ENCODE results near the gene NUBP2. TPM values are rescaled to one million over a fixed set of nuclear protein-coding genes. Genes with fewer than 3 reads are reported as not detected.

Gene NUBP2
- total RNA-seq, 1 experiment from 2014 or later, result 69.4 TPM

GRCh38 chr16:1740781-1741490 is 41.8 kb upstream of the NUBP2 start:
- H3K27ac Mint-ChIP-seq, result no peak overlapping the region
- H3K4me1 Mint-ChIP-seq, result no peaks in the 10 kb centered on the region
- no peak overlapping the region for H3K4me3 Mint-ChIP-seq

More at GRCh38 chr16:1740781-1741490, 41.8 kb upstream of the NUBP2 start:
- H3K4ac ChIP-seq (ENCODE audit: low read depth, low read length), result no peak overlapping the region
- no peak overlapping the region for H3K9ac ChIP-seq (ENCODE audit: extremely low read depth, insufficient read length, low read length)
- no peak overlapping the region for H2BK15ac ChIP-seq (ENCODE audit: low read depth, low read length)
- no peak overlapping the region for H2BK5ac ChIP-seq (ENCODE audit: insufficient read length, low read length)
- no peaks in the 10 kb centered on the region for H3K23me2 ChIP-seq (ENCODE audit: insufficient read length, low read depth, low read length, poor library complexity, severe bottlenecking)
- H2BK120ac ChIP-seq (ENCODE audit: low read depth, low read length, poor library complexity, severe bottlenecking), result no peak overlapping the region
- no peak overlapping the region for H2BK12ac ChIP-seq (ENCODE audit: insufficient read length, low read depth, low read length)
- Mint-ChIP-seq H3K9me3 (no peaks in the 10 kb centered on the region), H3K27me3 (ENCODE audit: low read depth) (no peaks in the 10 kb centered on the region; the same call in 1 of the 2 replicates), H3K36me3 (ENCODE audit: insufficient read depth in 1 of 3, low read depth in 3 of 3) (peaks cover 0 to 3% (median 0%) of the 10 kb centered on the region in 3 experiments; a peak in 3 of 7 replicates)
- peaks cover 15% of the 10 kb centered on the region for H3K9me3 ChIP-seq (ENCODE audit: control insufficient read depth, low read depth, low read length)
- H4K8ac ChIP-seq (replicated peaks; ENCODE audit: insufficient read length, low read depth, low read length), result no peak overlapping the region
- no peak for TF ChIP-seq CTCF (conservative IDR thresholded peaks at IDR 0.05)
- H3K56ac ChIP-seq (ENCODE audit: insufficient read length, low read depth, low read length), result no peak overlapping the region
- H4K20me1 ChIP-seq (ENCODE audit: control insufficient read depth, insufficient read depth, insufficient read length), result peaks cover 3% of the 10 kb centered on the region
- no peak overlapping the region for H4K5ac ChIP-seq (ENCODE audit: insufficient read length, low read depth, low read length)
- H3T11ph ChIP-seq (ENCODE audit: low read length), result no peak overlapping the region
- no CpG with 5 or more reads among the region's 30 CpGs for WGBS (ENCODE audit: extremely low coverage, insufficient read length, low lambda C conversion rate)
- no peak overlapping the region for H4K91ac ChIP-seq (ENCODE audit: insufficient read length, low read depth, low read length)
- no peak for DNase-seq
- H3K27ac ChIP-seq (ENCODE audit: insufficient read length, low read depth, low read length), result no peak overlapping the region
- no peak overlapping the region for H2AFZ ChIP-seq (ENCODE audit: low read length)
- no peak overlapping the region for H2AK5ac ChIP-seq (ENCODE audit: insufficient read length, low read length)
- no peak overlapping the region for H3K4me2 ChIP-seq (ENCODE audit: insufficient read depth, insufficient read length, low read length)
- H3K27me3 ChIP-seq (ENCODE audit: insufficient read depth, low read length), result no peaks in the 10 kb centered on the region
- no peak overlapping the region for H3K23ac ChIP-seq (ENCODE audit: insufficient read length, low read depth, low read length)
- no peak overlapping the region for H2BK20ac ChIP-seq (ENCODE audit: low read depth, low read length, poor library complexity, severe bottlenecking)
- H3K79me2 ChIP-seq (ENCODE audit: insufficient read depth, low read length), result no peaks in the 10 kb centered on the region
- H3K14ac ChIP-seq (ENCODE audit: insufficient read depth, low read length), result no peak overlapping the region; the same call in 1 of the 2 replicates
- no peak overlapping the region for H3K18ac ChIP-seq (ENCODE audit: insufficient read length, low read depth, low read length)
- H3K79me1 ChIP-seq (ENCODE audit: insufficient read depth, low read depth, low read length, poor library complexity, severe bottlenecking), result no peaks in the 10 kb centered on the region
- no peaks in the 10 kb centered on the region for H3K4me1 ChIP-seq (ENCODE audit: insufficient read depth, low read length)

Measured in H9 (cell line).